Stimulated activated naive CD8-positive, alpha-beta T cell treated with anti-CD3 and anti-CD28 coated beads, Interleukin-15, Interleukin-2, amounts not matched to agents 100 ng/mL and 50 ng/mL, for 24 hours (primary cell): ENCODE measurements around the gene TM9SF4.
A peak's percentile ranks its signal among the peaks of the same experiment; 100 is the strongest.

ENCODE experiments used
- H3K27ac Mint-ChIP-seq: one replicate; pipeline ENCODE4 v1.8.0; 2021; ENCODE audit warnings: mild to moderate bottlenecking, mixed read lengths
- H3K27me3 Mint-ChIP-seq: one replicate; pipeline ENCODE4 v1.8.0; 2021; ENCODE audit warnings: mixed read lengths
- H3K36me3 Mint-ChIP-seq: one replicate; pipeline ENCODE4 v1.8.0; 2021; ENCODE audit warnings: low read depth, mixed read lengths
- H3K4me1 Mint-ChIP-seq: one replicate; pipeline ENCODE4 v1.8.0; 2021; ENCODE audit warnings: low read depth, mixed read lengths
- H3K4me3 Mint-ChIP-seq: one replicate; pipeline ENCODE4 v1.8.0; 2021; ENCODE audit warnings: mild to moderate bottlenecking, mixed read lengths
- H3K9me3 Mint-ChIP-seq: one replicate; pipeline ENCODE4 v1.8.0; 2021; ENCODE audit warnings: mixed read lengths

Gene TM9SF4

GRCh38 chr20:32109392-32110172 is at the start of gene TM9SF4:
Gene TM9SF4, plus strand, starts transcription at chr20:32109714. Its CDS starts 27 bp downstream, at chr20:32109741.
- Mint-ChIP-seq H3K36me3 (peaks cover 11% of the 10 kb centered on the region), H3K27ac (peak within 1 kb of the TSS; percentile 100), H3K9me3 (no peaks in the 10 kb centered on the region), H3K27me3 (no peaks in the 10 kb centered on the region), H3K4me3 (peak within 1 kb of the TSS; percentile 96), H3K4me1 (peaks cover 39% of the 10 kb centered on the region)

GRCh38 chr20:32062776-32063170 is 46.7 kb upstream of the TM9SF4 start:
- no peaks in the 10 kb centered on the region for H3K4me1 Mint-ChIP-seq
- H3K4me3 Mint-ChIP-seq = no peak overlapping the region
- H3K9me3 Mint-ChIP-seq = no peaks in the 10 kb centered on the region
- no peak overlapping the region for H3K27ac Mint-ChIP-seq
- no peaks in the 10 kb centered on the region for H3K36me3 Mint-ChIP-seq
- peaks cover 11% of the 10 kb centered on the region for H3K27me3 Mint-ChIP-seq

- H3K36me3 Mint-ChIP-seq = no peaks in the 10 kb centered on the region
Measured at GRCh38 chr20:32063695-32064094, 45.8 kb upstream of the TM9SF4 start.

GRCh38 chr20:32064667-32065066 is 44.8 kb upstream of the TM9SF4 start:
- Mint-ChIP-seq H3K9me3 (no peaks in the 10 kb centered on the region), H3K4me3 (no peak overlapping the region), H3K36me3 (no peaks in the 10 kb centered on the region), H3K4me1 (peaks cover 3% of the 10 kb centered on the region), H3K27me3 (peaks cover 11% of the 10 kb centered on the region), H3K27ac (no peak overlapping the region)

More at GRCh38 chr20:32063695-32064094, 45.8 kb upstream of the TM9SF4 start:
- H3K9me3 Mint-ChIP-seq = no peaks in the 10 kb centered on the region
- no peak overlapping the region for H3K27ac Mint-ChIP-seq
- no peak overlapping the region for H3K4me3 Mint-ChIP-seq
- no peaks in the 10 kb centered on the region for H3K4me1 Mint-ChIP-seq
- peaks cover 11% of the 10 kb centered on the region for H3K27me3 Mint-ChIP-seq

GRCh38 chr20:32067234-32067821 is 42.2 kb upstream of the TM9SF4 start:
- Mint-ChIP-seq H3K27ac (no peak overlapping the region), H3K27me3 (peaks cover 3% of the 10 kb centered on the region), H3K4me3 (no peak overlapping the region), H3K36me3 (no peaks in the 10 kb centered on the region), H3K4me1 (peaks cover 11% of the 10 kb centered on the region), H3K9me3 (no peaks in the 10 kb centered on the region)

- Mint-ChIP-seq H3K27ac (no peak overlapping the region), H3K9me3 (no peaks in the 10 kb centered on the region), H3K4me3 (no peak overlapping the region), H3K4me1 (peaks cover 11% of the 10 kb centered on the region), H3K27me3 (no peaks in the 10 kb centered on the region), H3K36me3 (no peaks in the 10 kb centered on the region)
Measured at GRCh38 chr20:32068174-32068573, 41.3 kb upstream of the TM9SF4 start.

GRCh38 chr20:32069711-32070110 is 39.8 kb upstream of the TM9SF4 start:
- no peaks in the 10 kb centered on the region for H3K36me3 Mint-ChIP-seq
- no peak overlapping the region for H3K4me3 Mint-ChIP-seq
- no peaks in the 10 kb centered on the region for H3K27me3 Mint-ChIP-seq

GRCh38 chr20:32070282-32070681 is 39.2 kb upstream of the TM9SF4 start:
- no peaks in the 10 kb centered on the region for H3K36me3 Mint-ChIP-seq
- H3K4me3 Mint-ChIP-seq = no peak overlapping the region
- H3K27me3 Mint-ChIP-seq = no peaks in the 10 kb centered on the region
- H3K27ac Mint-ChIP-seq = no peak overlapping the region
- H3K9me3 Mint-ChIP-seq = no peaks in the 10 kb centered on the region
- peaks cover 11% of the 10 kb centered on the region for H3K4me1 Mint-ChIP-seq

More at GRCh38 chr20:32069711-32070110, 39.8 kb upstream of the TM9SF4 start:
- Mint-ChIP-seq H3K9me3 (no peaks in the 10 kb centered on the region), H3K4me1 (peaks cover 11% of the 10 kb centered on the region), H3K27ac (no peak overlapping the region)

GRCh38 chr20:32070690-32071213 is 38.8 kb upstream of the TM9SF4 start:
- no peaks in the 10 kb centered on the region for H3K36me3 Mint-ChIP-seq
- H3K27ac Mint-ChIP-seq = no peak overlapping the region
- no peak overlapping the region for H3K4me3 Mint-ChIP-seq
- H3K4me1 Mint-ChIP-seq = peaks cover 11% of the 10 kb centered on the region
- no peaks in the 10 kb centered on the region for H3K9me3 Mint-ChIP-seq
- H3K27me3 Mint-ChIP-seq = no peaks in the 10 kb centered on the region

- H3K36me3 Mint-ChIP-seq = no peaks in the 10 kb centered on the region
Measured at GRCh38 chr20:32071395-32072167, 37.9 kb upstream of the TM9SF4 start.

GRCh38 chr20:32072168-32072750 is 37.3 kb upstream of the TM9SF4 start:
- no peaks in the 10 kb centered on the region for H3K36me3 Mint-ChIP-seq
- no peak overlapping the region for H3K4me3 Mint-ChIP-seq
- H3K9me3 Mint-ChIP-seq = no peaks in the 10 kb centered on the region
- peaks cover 11% of the 10 kb centered on the region for H3K4me1 Mint-ChIP-seq
- peaks cover 2% of the 10 kb centered on the region for H3K27me3 Mint-ChIP-seq
- no peak overlapping the region for H3K27ac Mint-ChIP-seq

More at GRCh38 chr20:32071395-32072167, 37.9 kb upstream of the TM9SF4 start:
- H3K9me3 Mint-ChIP-seq = no peaks in the 10 kb centered on the region
- H3K4me1 Mint-ChIP-seq = peaks cover 11% of the 10 kb centered on the region
- H3K4me3 Mint-ChIP-seq = no peak overlapping the region
- no peaks in the 10 kb centered on the region for H3K27me3 Mint-ChIP-seq
- no peak overlapping the region for H3K27ac Mint-ChIP-seq

GRCh38 chr20:32075534-32075933 is 34.0 kb upstream of the TM9SF4 start:
- Mint-ChIP-seq H3K27me3 (peaks cover 4% of the 10 kb centered on the region), H3K27ac (no peak overlapping the region), H3K4me3 (no peak overlapping the region), H3K9me3 (no peaks in the 10 kb centered on the region), H3K4me1 (peaks cover 2% of the 10 kb centered on the region), H3K36me3 (no peaks in the 10 kb centered on the region)

GRCh38 chr20:32077190-32077589 is 32.3 kb upstream of the TM9SF4 start:
- H3K36me3 Mint-ChIP-seq = no peaks in the 10 kb centered on the region
- H3K4me3 Mint-ChIP-seq = no peak overlapping the region
- no peaks in the 10 kb centered on the region for H3K4me1 Mint-ChIP-seq
- no peak overlapping the region for H3K27ac Mint-ChIP-seq
- H3K9me3 Mint-ChIP-seq = no peaks in the 10 kb centered on the region
- H3K27me3 Mint-ChIP-seq = peaks cover 4% of the 10 kb centered on the region

GRCh38 chr20:32078322-32078721 is 31.2 kb upstream of the TM9SF4 start:
- Mint-ChIP-seq H3K27ac (no peak overlapping the region), H3K36me3 (no peaks in the 10 kb centered on the region), H3K4me1 (no peaks in the 10 kb centered on the region), H3K27me3 (peaks cover 9% of the 10 kb centered on the region), H3K4me3 (no peak overlapping the region), H3K9me3 (no peaks in the 10 kb centered on the region)
